Muscle of back (tissue), 11 donors: ENCODE data around the gene GNAL. TPM values are rescaled to one million over a fixed set of nuclear protein-coding genes. Genes with fewer than 3 reads are reported as not detected.
A peak's percentile ranks its signal among the peaks of the same experiment; 100 is the strongest.

Source experiments
- DNase-seq, 3 donors: peaks; one replicate each; pipeline versions ENCODE4 v3.0.0 to v3.0.0-alpha.2; 2013
- polyA plus RNA-seq, 10 donors: library from polyadenylated mRNA; unstranded; fragments of 120-200 nt; gene quantifications; one replicate each; pipeline ENCODE4 v1.2.1, GENCODE V29; 2013; ENCODE audit not compliant: insufficient read length in 10 of 10

GNAL gene
- polyA plus RNA-seq, 10 donors = 1.5 to 4.8 (median 2.6) TPM

- DNase-seq = no peak
Observed at GRCh38 chr18:11762429-11762828, 73.4 kb downstream of the GNAL start.

GRCh38 chr18:11767329-11767728 is 78.3 kb downstream of the GNAL start:
- no peak for DNase-seq

- DNase-seq = no peak
Observed at GRCh38 chr18:11767935-11768334, 78.9 kb downstream of the GNAL start.

- DNase-seq = no peak
Observed at GRCh38 chr18:11775436-11776174, 86.5 kb downstream of the GNAL start.

GRCh38 chr18:11780042-11780441 is 91.0 kb downstream of the GNAL start:
- DNase-seq = no peak

- DNase-seq = no peak
Observed at GRCh38 chr18:11783716-11784331, 94.8 kb downstream of the GNAL start.

- DNase-seq = no peak
Observed at GRCh38 chr18:11784674-11785304, 95.7 kb downstream of the GNAL start.

GRCh38 chr18:11785444-11786055 is 96.5 kb downstream of the GNAL start:
- DNase-seq = no peak

GRCh38 chr18:11789716-11790510 is 100.8 kb downstream of the GNAL start:
- no peak for DNase-seq

- no peak for DNase-seq
Observed at GRCh38 chr18:11791131-11791530, 102.1 kb downstream of the GNAL start.

GRCh38 chr18:11792632-11793031 is 103.6 kb downstream of the GNAL start:
- DNase-seq = no peak

- DNase-seq = no peak
Observed at GRCh38 chr18:11794195-11794594, 105.1 kb downstream of the GNAL start.

- DNase-seq = no peak
Observed at GRCh38 chr18:11795916-11796315, 106.9 kb downstream of the GNAL start.

GRCh38 chr18:11798271-11798670 is 109.2 kb downstream of the GNAL start:
- DNase-seq = no peak

GRCh38 chr18:11799066-11799465 is 110.0 kb downstream of the GNAL start:
- DNase-seq = no peak

GRCh38 chr18:11800566-11801334 is 111.7 kb downstream of the GNAL start:
- DNase-seq = no peak

GRCh38 chr18:11801573-11801972 is 112.5 kb downstream of the GNAL start:
- no peak for DNase-seq

GRCh38 chr18:11802158-11802557 is 113.1 kb downstream of the GNAL start:
- no peak for DNase-seq

- DNase-seq = no peak
Observed at GRCh38 chr18:11802586-11802985, 113.5 kb downstream of the GNAL start.

GRCh38 chr18:11807233-11807632 is 118.2 kb downstream of the GNAL start:
- DNase-seq = peak in 1 of 3 donors; percentile 1
